Testis (tissue), 2 donors: ENCODE data around the gene KIAA1586.

ENCODE experiments used
- POLR2A ChIP-seq: fragments of 450-650 bp; IDR thresholded peaks from one replicate; pipeline ENCODE4 v1.6.1; 2017; ENCODE audit warnings: antibody characterized with exemption, mild to moderate bottlenecking, moderate library complexity
- TF ChIP-seq, protein P1 (sequence below), 3 experiments: fragments of 450-650 bp in 2 of 3; fragments of 200-600 bp in 1 of 3; sonication (generic) in 1 of 3; IDR thresholded peaks; one replicate each; pipeline ENCODE4 v1.5.1; 2016 to 2019; ENCODE audit warnings: antibody characterized with exemption in 3 of 3, mild to moderate bottlenecking in 2 of 3, moderate library complexity in 1 of 3

GRCh38 chr6:57102976-57103375, 56.5 kb downstream of the KIAA1586 start:
- TF ChIP-seq, protein P1, sequence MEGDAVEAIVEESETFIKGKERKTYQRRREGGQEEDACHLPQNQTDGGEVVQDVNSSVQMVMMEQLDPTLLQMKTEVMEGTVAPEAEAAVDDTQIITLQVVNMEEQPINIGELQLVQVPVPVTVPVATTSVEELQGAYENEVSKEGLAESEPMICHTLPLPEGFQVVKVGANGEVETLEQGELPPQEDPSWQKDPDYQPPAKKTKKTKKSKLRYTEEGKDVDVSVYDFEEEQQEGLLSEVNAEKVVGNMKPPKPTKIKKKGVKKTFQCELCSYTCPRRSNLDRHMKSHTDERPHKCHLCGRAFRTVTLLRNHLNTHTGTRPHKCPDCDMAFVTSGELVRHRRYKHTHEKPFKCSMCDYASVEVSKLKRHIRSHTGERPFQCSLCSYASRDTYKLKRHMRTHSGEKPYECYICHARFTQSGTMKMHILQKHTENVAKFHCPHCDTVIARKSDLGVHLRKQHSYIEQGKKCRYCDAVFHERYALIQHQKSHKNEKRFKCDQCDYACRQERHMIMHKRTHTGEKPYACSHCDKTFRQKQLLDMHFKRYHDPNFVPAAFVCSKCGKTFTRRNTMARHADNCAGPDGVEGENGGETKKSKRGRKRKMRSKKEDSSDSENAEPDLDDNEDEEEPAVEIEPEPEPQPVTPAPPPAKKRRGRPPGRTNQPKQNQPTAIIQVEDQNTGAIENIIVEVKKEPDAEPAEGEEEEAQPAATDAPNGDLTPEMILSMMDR (IDR thresholded peaks at IDR 0.05): no peak
- no peak for TF ChIP-seq POLR2A
